Measurements from ENCODE around the gene CPN2.

CPN2 gene

GRCh38 chr3:194351952-194352536 lies 916 bp upstream of the CPN2 start:
- no peak for DNase-seq (ENCODE audit: low spot score)

- no peak for DNase-seq (ENCODE audit: low spot score)
Observed at GRCh38 chr3:194350726-194351071, 429 bp downstream of the CPN2 start.

- no peak for DNase-seq (ENCODE audit: low spot score)
Observed at GRCh38 chr3:194348354-194348753, 2.8 kb downstream of the CPN2 start.

- no peak for DNase-seq (ENCODE audit: low spot score)
Observed at GRCh38 chr3:194346621-194347020, 4.5 kb downstream of the CPN2 start.

GRCh38 chr3:194346035-194346434 lies 5.1 kb downstream of the CPN2 start:
- DNase-seq (ENCODE audit: low spot score): no peak

GRCh38 chr3:194344012-194344411 lies 7.1 kb downstream of the CPN2 start:
- peak; percentile 95 for DNase-seq (ENCODE audit: low spot score)

GRCh38 chr3:194343561-194343893 lies 7.6 kb downstream of the CPN2 start:
- peak; percentile 54 for DNase-seq (ENCODE audit: low spot score)

- no peak for DNase-seq (ENCODE audit: low spot score)
Observed at GRCh38 chr3:194342861-194343560, 8.1 kb downstream of the CPN2 start.

- no peak for DNase-seq (ENCODE audit: low spot score)
Observed at GRCh38 chr3:194340757-194341400, 10.2 kb downstream of the CPN2 start.

- no peak for DNase-seq (ENCODE audit: low spot score)
Observed at GRCh38 chr3:194339840-194340239, 11.3 kb downstream of the CPN2 start.

- no peak for DNase-seq (ENCODE audit: low spot score)
Observed at GRCh38 chr3:194339356-194339755, 11.8 kb downstream of the CPN2 start.

- no peak for DNase-seq (ENCODE audit: low spot score)
Observed at GRCh38 chr3:194337965-194338753, 13.0 kb downstream of the CPN2 start.

GRCh38 chr3:194336601-194337355 lies 14.3 kb downstream of the CPN2 start:
- no peak for DNase-seq (ENCODE audit: low spot score)

GRCh38 chr3:194333981-194334320 lies 17.2 kb downstream of the CPN2 start:
- DNase-seq (ENCODE audit: low spot score): no peak

GRCh38 chr3:194333212-194333980 lies 17.7 kb downstream of the CPN2 start:
- peak; percentile 85 for DNase-seq (ENCODE audit: low spot score)

GRCh38 chr3:194332858-194333211 lies 18.3 kb downstream of the CPN2 start:
- no peak for DNase-seq (ENCODE audit: low spot score)

GRCh38 chr3:194330579-194330978 lies 20.5 kb downstream of the CPN2 start:
- no peak for DNase-seq (ENCODE audit: low spot score)

GRCh38 chr3:194330160-194330559 lies 21.0 kb downstream of the CPN2 start:
- no peak for DNase-seq (ENCODE audit: low spot score)

- no peak for DNase-seq (ENCODE audit: low spot score)
Observed at GRCh38 chr3:194329583-194329965, 21.6 kb downstream of the CPN2 start.

- no peak for DNase-seq (ENCODE audit: low spot score)
Observed at GRCh38 chr3:194328942-194329582, 22.1 kb downstream of the CPN2 start.

GRCh38 chr3:194328053-194328657 lies 23.0 kb downstream of the CPN2 start:
- DNase-seq (ENCODE audit: low spot score): no peak
